Measurements from ENCODE around the gene RGS7. TPM values are rescaled to one million over a fixed set of nuclear protein-coding genes. Genes with fewer than 3 reads are reported as not detected.

RGS7 gene
- total RNA-seq, 1 experiment from 2014 or later = 0.10 TPM

GRCh38 chr1:241181471-241181870, 175.5 kb downstream of the RGS7 start:
- Histone ChIP-seq H3K4me1 (ENCODE audit: control insufficient read depth, insufficient read depth, low read length) (no peaks in the 10 kb centered on the region), H3K4me3 (ENCODE audit: low read depth in 2 of 2, low read length in 2 of 2) (no peak overlapping the region), H3K36me3 (ENCODE audit: control insufficient read depth, insufficient read depth, low read length) (no peaks in the 10 kb centered on the region), H3K9me3 (ENCODE audit: control insufficient read depth, insufficient read depth, low read depth, low read length) (no peaks in the 10 kb centered on the region), H3K27me3 (ENCODE audit: control insufficient read depth, insufficient read depth, low read length) (no peaks in the 10 kb centered on the region), H3K27ac (ENCODE audit: low read length) (no peak overlapping the region)
- in situ Hi-C loops (cut with HindIII; ENCODE audit: low pct_unique_long_range_greater_than_20kb, low sequenced_read_pairs) (no loop called here), intact Hi-C loops (cut with micrococcal nuclease; ENCODE audit: unreplicated experiment) (no loop called here)
- no peak for DNase-seq (ENCODE audit: low read depth, low spot score)
- TF ChIP-seq TCF7L2 (IDR thresholded peaks at IDR 0.05; ENCODE audit: low read depth, low read length) (no peak), CTCF (IDR thresholded peaks at IDR 0.05) (no peak), SIN3A (IDR thresholded peaks at IDR 0.05; ENCODE audit: borderline replicate concordance, insufficient read depth, low read depth, low read length) (no peak), REST (IDR thresholded peaks at IDR 0.05; ENCODE audit: insufficient read depth in 1 of 2, low read depth in 2 of 2, low read length in 1 of 2) (no peak), POLR2AphosphoS5 (IDR thresholded peaks at IDR 0.05; ENCODE audit: low read depth, low read length) (no peak)
- ChIA-PET CTCF (no interaction called here), POLR2A (interaction anchor here (0.6 kb wide), 1 partner anchor 226 kb away, joined by 3 read pairs; no protein-coding TSS in a partner anchor)
- BruUV-seq (replicated peaks) = no TSS peak
- ATAC-seq = no peak

GRCh38 chr1:241180569-241180968, 176.4 kb downstream of the RGS7 start:
- no peak for ATAC-seq
- Histone ChIP-seq H3K36me3 (ENCODE audit: control insufficient read depth, insufficient read depth, low read length) (no peaks in the 10 kb centered on the region), H3K27ac (ENCODE audit: low read length) (no peak overlapping the region), H3K9me3 (ENCODE audit: control insufficient read depth, insufficient read depth, low read depth, low read length) (no peaks in the 10 kb centered on the region), H3K4me1 (ENCODE audit: control insufficient read depth, insufficient read depth, low read length) (no peaks in the 10 kb centered on the region), H3K27me3 (ENCODE audit: control insufficient read depth, insufficient read depth, low read length) (no peaks in the 10 kb centered on the region), H3K4me3 (ENCODE audit: low read depth in 2 of 2, low read length in 2 of 2) (no peak overlapping the region)
- no peak for DNase-seq (ENCODE audit: low read depth, low spot score)
- no TSS peak for BruUV-seq (replicated peaks)
- CTCF ChIA-PET = no interaction called here
- intact Hi-C loops (cut with micrococcal nuclease; ENCODE audit: unreplicated experiment) = no loop called here
- in situ Hi-C loops (cut with HindIII; ENCODE audit: low pct_unique_long_range_greater_than_20kb, low sequenced_read_pairs) = no loop called here
- POLR2A ChIA-PET = no interaction called here
- TF ChIP-seq REST (IDR thresholded peaks at IDR 0.05; ENCODE audit: insufficient read depth in 1 of 2, low read depth in 2 of 2, low read length in 1 of 2) = no peak
- no peak for TF ChIP-seq CTCF (IDR thresholded peaks at IDR 0.05)
